ENCODE measurements around the gene NFAT5.

DNA sequence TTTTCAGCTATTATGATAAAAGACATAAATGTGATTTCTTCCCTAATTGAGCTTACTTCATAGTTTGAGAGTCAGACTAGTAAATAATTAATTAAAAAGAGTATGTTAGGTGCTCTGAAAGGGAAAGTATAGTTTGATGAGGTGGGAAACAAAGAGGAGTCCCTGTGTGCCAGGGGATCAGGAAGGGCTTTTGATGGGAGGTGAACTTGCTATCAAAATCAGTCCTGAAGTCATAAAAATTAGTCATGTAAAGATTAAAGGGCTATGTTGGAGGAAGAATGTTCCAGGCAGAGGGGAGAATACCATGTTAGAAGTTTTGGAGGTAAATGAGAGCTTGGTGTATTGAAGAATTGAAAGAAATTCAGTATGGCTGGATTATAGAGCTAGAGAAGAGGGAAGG lies 31.0 kb downstream of the NFAT5 start:
- TF ChIP-seq POLR2AphosphoS5 (IDR thresholded peaks at IDR 0.05; ENCODE audit: control insufficient read depth, insufficient read depth, low read depth, low read length) = no peak
- no peak for TF ChIP-seq TRIM28 (IDR thresholded peaks at IDR 0.05)
- no peak for TF ChIP-seq NFYB (IDR thresholded peaks at IDR 0.05; ENCODE audit: extremely low read depth, insufficient read length)
- TF ChIP-seq FOXJ3 (CRISPR knock-in tag; IDR thresholded peaks at IDR 0.05) = no peak
- TF ChIP-seq TBL1XR1 (IDR thresholded peaks at IDR 0.05; ENCODE audit: low read length in 2 of 2) = no peak
- TF ChIP-seq, protein P1, sequence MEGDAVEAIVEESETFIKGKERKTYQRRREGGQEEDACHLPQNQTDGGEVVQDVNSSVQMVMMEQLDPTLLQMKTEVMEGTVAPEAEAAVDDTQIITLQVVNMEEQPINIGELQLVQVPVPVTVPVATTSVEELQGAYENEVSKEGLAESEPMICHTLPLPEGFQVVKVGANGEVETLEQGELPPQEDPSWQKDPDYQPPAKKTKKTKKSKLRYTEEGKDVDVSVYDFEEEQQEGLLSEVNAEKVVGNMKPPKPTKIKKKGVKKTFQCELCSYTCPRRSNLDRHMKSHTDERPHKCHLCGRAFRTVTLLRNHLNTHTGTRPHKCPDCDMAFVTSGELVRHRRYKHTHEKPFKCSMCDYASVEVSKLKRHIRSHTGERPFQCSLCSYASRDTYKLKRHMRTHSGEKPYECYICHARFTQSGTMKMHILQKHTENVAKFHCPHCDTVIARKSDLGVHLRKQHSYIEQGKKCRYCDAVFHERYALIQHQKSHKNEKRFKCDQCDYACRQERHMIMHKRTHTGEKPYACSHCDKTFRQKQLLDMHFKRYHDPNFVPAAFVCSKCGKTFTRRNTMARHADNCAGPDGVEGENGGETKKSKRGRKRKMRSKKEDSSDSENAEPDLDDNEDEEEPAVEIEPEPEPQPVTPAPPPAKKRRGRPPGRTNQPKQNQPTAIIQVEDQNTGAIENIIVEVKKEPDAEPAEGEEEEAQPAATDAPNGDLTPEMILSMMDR (IDR thresholded peaks at IDR 0.05 in 2 of 3, conservative IDR thresholded peaks at IDR 0.05 in 1 of 3; ENCODE audit: insufficient read depth in 2 of 3, low read depth in 1 of 3, low read length in 3 of 3) = no peak
- no peak for TF ChIP-seq RAD21 (CRISPR knock-in tag; conservative IDR thresholded peaks at IDR 0.05 in 1 of 2, IDR thresholded peaks at IDR 0.05 in 1 of 2)
- TF ChIP-seq HDAC2 (IDR thresholded peaks at IDR 0.05) = no peak
- no peak for TF ChIP-seq MYC (IDR thresholded peaks at IDR 0.05; ENCODE audit: low read depth, low read length)
- no peak for TF ChIP-seq MYC (CRISPR knock-in tag; IDR thresholded peaks at IDR 0.05; ENCODE audit: borderline replicate concordance, low read depth)
- no peak for TF ChIP-seq ATF4 (CRISPR knock-in tag; IDR thresholded peaks at IDR 0.05)
- no peak for TF ChIP-seq MAZ (CRISPR knock-in tag; conservative IDR thresholded peaks at IDR 0.05 in 1 of 2, IDR thresholded peaks at IDR 0.05 in 1 of 2)

Data from K562 (cell line).